ENCODE data around the gene RPA1.

- TF ChIP-seq, protein P1, sequence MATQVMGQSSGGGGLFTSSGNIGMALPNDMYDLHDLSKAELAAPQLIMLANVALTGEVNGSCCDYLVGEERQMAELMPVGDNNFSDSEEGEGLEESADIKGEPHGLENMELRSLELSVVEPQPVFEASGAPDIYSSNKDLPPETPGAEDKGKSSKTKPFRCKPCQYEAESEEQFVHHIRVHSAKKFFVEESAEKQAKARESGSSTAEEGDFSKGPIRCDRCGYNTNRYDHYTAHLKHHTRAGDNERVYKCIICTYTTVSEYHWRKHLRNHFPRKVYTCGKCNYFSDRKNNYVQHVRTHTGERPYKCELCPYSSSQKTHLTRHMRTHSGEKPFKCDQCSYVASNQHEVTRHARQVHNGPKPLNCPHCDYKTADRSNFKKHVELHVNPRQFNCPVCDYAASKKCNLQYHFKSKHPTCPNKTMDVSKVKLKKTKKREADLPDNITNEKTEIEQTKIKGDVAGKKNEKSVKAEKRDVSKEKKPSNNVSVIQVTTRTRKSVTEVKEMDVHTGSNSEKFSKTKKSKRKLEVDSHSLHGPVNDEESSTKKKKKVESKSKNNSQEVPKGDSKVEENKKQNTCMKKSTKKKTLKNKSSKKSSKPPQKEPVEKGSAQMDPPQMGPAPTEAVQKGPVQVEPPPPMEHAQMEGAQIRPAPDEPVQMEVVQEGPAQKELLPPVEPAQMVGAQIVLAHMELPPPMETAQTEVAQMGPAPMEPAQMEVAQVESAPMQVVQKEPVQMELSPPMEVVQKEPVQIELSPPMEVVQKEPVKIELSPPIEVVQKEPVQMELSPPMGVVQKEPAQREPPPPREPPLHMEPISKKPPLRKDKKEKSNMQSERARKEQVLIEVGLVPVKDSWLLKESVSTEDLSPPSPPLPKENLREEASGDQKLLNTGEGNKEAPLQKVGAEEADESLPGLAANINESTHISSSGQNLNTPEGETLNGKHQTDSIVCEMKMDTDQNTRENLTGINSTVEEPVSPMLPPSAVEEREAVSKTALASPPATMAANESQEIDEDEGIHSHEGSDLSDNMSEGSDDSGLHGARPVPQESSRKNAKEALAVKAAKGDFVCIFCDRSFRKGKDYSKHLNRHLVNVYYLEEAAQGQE (IDR thresholded peaks at IDR 0.05; ENCODE audit: insufficient read depth in 1 of 2, low read depth in 2 of 2, low read length in 1 of 2): no peak
- no peak for TF ChIP-seq CTCF (IDR thresholded peaks at IDR 0.05)
These were observed 33.0 kb upstream of the RPA1 start for GRCh38 chr17:1796800-1797199.
